Head of caudate nucleus (tissue), 42 donors: ENCODE data around the gene GFRA4.

Experiments used
- DNase-seq, 42 donors: peaks; one replicate each; pipeline versions ENCODE4 v3.0.0 to v3.0.0-alpha.2; 2020 to 2021; ENCODE audit warnings: mixed read lengths in 7 of 42
- intact Hi-C: fragments of 100-400 bp; cut with DNase I; formaldehyde crosslinking; loops from one replicate; pipeline ENCODE4 v1.15.0; 2022

The GFRA4 gene

GRCh38 chr20:3660262-3661059 lies 2.7 kb downstream of the GFRA4 start:
- intact Hi-C loops = no loop called here
- DNase-seq = peak in 10 of 42 donors; percentile 3 to 25 (median 9)

- peak in 14 of 42 donors; percentile 1 to 33 (median 8) for DNase-seq
- intact Hi-C loops = no loop called here
Observed at GRCh38 chr20:3659492-3660261, 3.5 kb downstream of the GFRA4 start.

- DNase-seq = peak in 11 of 42 donors; percentile 4 to 34 (median 11)
- intact Hi-C loops = no loop called here
Observed at GRCh38 chr20:3658716-3659491, 4.3 kb downstream of the GFRA4 start.

- intact Hi-C loops = no loop called here
- peak in 8 of 42 donors; percentile 1 to 18 (median 8) for DNase-seq
Observed at GRCh38 chr20:3658019-3658715, 5.0 kb downstream of the GFRA4 start.

- intact Hi-C loops = no loop called here
- DNase-seq = peak in 3 of 42 donors; percentile 8 to 14 (median 13)
Observed at GRCh38 chr20:3655131-3655405, 8.1 kb downstream of the GFRA4 start.

GRCh38 chr20:3654326-3655130 lies 8.7 kb downstream of the GFRA4 start:
- intact Hi-C loops = no loop called here
- DNase-seq = peak in 4 of 42 donors; percentile 2 to 37 (median 26)

GRCh38 chr20:3653921-3654320 lies 9.3 kb downstream of the GFRA4 start:
- peak in 2 of 42 donors; percentile 5 to 13 for DNase-seq
- intact Hi-C loops = no loop called here

GRCh38 chr20:3652676-3653596 lies 10.3 kb downstream of the GFRA4 start:
- peak in 2 of 42 donors; percentile 22 to 25 for DNase-seq
- intact Hi-C loops = no loop called here

- peak in 2 of 42 donors; percentile 17 to 26 for DNase-seq
- intact Hi-C loops = no loop called here
Observed at GRCh38 chr20:3652221-3652620, 11.0 kb downstream of the GFRA4 start.

- peak in 2 of 42 donors; percentile 17 to 23 for DNase-seq
- intact Hi-C loops = no loop called here
Observed at GRCh38 chr20:3651204-3651962, 11.8 kb downstream of the GFRA4 start.

- peak in 1 of 42 donors; percentile 21 for DNase-seq
Observed at GRCh38 chr20:3648951-3649350, 14.2 kb downstream of the GFRA4 start.

GRCh38 chr20:3647473-3647872 lies 15.7 kb downstream of the GFRA4 start:
- intact Hi-C loops = no loop called here
- no peak for DNase-seq

More at GRCh38 chr20:3648951-3649350, 14.2 kb downstream of the GFRA4 start:
- intact Hi-C loops = no loop called here

- intact Hi-C loops = no loop called here
- DNase-seq = no peak
Observed at GRCh38 chr20:3646651-3647050, 16.5 kb downstream of the GFRA4 start.

GRCh38 chr20:3646067-3646440 lies 17.1 kb downstream of the GFRA4 start:
- intact Hi-C loops = no loop called here
- DNase-seq = no peak

- intact Hi-C loops = no loop called here
- DNase-seq = no peak
Observed at GRCh38 chr20:3645309-3646066, 17.7 kb downstream of the GFRA4 start.

GRCh38 chr20:3640259-3640658 lies 22.9 kb downstream of the GFRA4 start:
- intact Hi-C loops = no loop called here

More at GRCh38 chr20:3640259-3640658, 22.9 kb downstream of the GFRA4 start:
- no peak for DNase-seq
